Islet of Langerhans (tissue), 1 donor: ENCODE measurements around the gene SNX1.

Experiments
- FAIRE-seq: peaks from one replicate; lab custom pipeline; 2011; peaks lifted over from hg19 to GRCh38; lab: Jason Lieb, UNC

Gene SNX1

GRCh38 chr15:64166102-64166890 is 70.5 kb downstream of the SNX1 start:
- no peak for FAIRE-seq

- peak; percentile 95 for FAIRE-seq
Observed at GRCh38 chr15:64180235-64180824, 84.5 kb downstream of the SNX1 start.

GRCh38 chr15:64182859-64183370 is 87.1 kb downstream of the SNX1 start:
- no peak for FAIRE-seq

- FAIRE-seq, result no peak
Observed at GRCh38 chr15:64185146-64185911, 89.5 kb downstream of the SNX1 start.

- no peak for FAIRE-seq
Observed at GRCh38 chr15:64187396-64188191, 91.8 kb downstream of the SNX1 start.
